ENCODE results near the gene LUZP2. TPM values are rescaled to one million over a fixed set of nuclear protein-coding genes. Genes with fewer than 3 reads are reported as not detected.

LUZP2 gene
- polyA plus RNA-seq, 1 experiment, result 1.6 TPM

DNA sequence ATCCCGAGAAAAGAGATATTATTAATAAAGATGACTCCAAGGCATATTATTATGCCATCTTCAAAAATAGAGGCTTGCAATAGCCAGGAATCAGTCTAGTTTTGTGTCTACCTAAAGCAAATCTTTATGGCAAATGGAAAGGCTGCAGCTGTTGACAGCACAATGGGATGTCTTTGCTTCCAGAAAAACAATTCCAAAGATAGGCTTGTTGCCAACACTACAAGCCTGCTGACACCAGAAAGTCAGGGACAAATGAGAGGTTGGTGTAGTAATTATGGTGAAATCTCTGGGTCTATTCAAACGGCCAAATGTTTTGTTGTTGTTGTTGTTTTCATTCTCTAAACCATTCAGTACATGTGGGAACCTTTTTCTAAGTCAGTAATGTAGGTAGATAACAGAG is 101.8 kb downstream of the LUZP2 start:
- Histone ChIP-seq H3K27ac (ENCODE audit: low read depth, low read length) (no peak overlapping the region), H3K4me3 (ENCODE audit: low read depth, low read length) (no peak overlapping the region), H3K9me3 (ENCODE audit: control insufficient read depth, insufficient read depth, low read length) (no peaks in the 10 kb centered on the region), H3K27me3 (ENCODE audit: control insufficient read depth, insufficient read depth, low read length) (no peaks in the 10 kb centered on the region)
- CTCF ChIA-PET, result no interaction called here
- no peak for DNase-seq (ENCODE audit: low read depth, low spot score)
- TF ChIP-seq, protein P1, sequence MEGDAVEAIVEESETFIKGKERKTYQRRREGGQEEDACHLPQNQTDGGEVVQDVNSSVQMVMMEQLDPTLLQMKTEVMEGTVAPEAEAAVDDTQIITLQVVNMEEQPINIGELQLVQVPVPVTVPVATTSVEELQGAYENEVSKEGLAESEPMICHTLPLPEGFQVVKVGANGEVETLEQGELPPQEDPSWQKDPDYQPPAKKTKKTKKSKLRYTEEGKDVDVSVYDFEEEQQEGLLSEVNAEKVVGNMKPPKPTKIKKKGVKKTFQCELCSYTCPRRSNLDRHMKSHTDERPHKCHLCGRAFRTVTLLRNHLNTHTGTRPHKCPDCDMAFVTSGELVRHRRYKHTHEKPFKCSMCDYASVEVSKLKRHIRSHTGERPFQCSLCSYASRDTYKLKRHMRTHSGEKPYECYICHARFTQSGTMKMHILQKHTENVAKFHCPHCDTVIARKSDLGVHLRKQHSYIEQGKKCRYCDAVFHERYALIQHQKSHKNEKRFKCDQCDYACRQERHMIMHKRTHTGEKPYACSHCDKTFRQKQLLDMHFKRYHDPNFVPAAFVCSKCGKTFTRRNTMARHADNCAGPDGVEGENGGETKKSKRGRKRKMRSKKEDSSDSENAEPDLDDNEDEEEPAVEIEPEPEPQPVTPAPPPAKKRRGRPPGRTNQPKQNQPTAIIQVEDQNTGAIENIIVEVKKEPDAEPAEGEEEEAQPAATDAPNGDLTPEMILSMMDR (IDR thresholded peaks at IDR 0.05; ENCODE audit: low read depth, low read length), result no peak
- POLR2A ChIA-PET, result no interaction called here

GRCh38 chr11:24609192-24610119 is 112.6 kb downstream of the LUZP2 start:
- no peak for DNase-seq (ENCODE audit: low read depth, low spot score)
- Histone ChIP-seq H3K9me3 (ENCODE audit: control insufficient read depth, insufficient read depth, low read length) (no peaks in the 10 kb centered on the region), H3K27ac (ENCODE audit: low read depth, low read length) (no peak overlapping the region), H3K4me3 (ENCODE audit: low read depth, low read length) (no peak overlapping the region), H3K27me3 (ENCODE audit: control insufficient read depth, insufficient read depth, low read length) (no peaks in the 10 kb centered on the region)
- POLR2A ChIA-PET, result no interaction called here
- TF ChIP-seq, protein P1 (IDR thresholded peaks at IDR 0.05; ENCODE audit: low read depth, low read length), result no peak
- CTCF ChIA-PET, result interaction anchor here (0.9 kb wide), 1 partner anchor 1733 kb away, joined by 3 read pairs; no protein-coding TSS in a partner anchor

DNA sequence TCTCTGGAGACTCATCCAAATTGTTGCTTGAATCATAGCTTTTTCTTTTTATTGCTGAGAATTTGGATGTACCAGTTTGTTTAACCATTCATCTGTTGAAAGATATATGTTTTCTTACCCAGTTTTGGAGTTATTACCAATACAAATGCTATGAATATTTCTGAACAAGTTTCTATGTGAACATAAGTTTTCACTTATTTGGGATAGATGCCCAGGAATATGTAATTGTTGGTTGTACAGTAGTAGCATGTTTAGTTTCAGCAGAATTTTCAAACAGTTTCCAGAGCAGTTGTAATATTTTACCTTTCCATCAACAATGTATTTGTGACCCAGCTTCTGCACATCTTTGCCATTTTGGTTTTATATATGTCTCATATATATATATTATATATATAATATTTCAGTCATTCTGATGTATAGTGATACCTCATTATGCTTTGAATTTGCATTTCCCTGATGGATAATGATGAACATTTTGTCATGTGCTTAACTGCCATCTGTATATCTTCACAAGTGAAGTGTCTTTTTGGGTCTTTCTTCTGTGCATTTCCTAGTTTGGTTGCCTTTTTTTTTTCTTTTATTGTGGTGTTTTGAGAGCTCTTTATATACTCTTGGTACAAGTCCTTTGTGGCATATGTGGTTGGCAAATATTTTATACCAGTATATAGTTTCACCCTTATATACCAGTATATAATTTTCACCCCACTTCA is 118.8 kb downstream of the LUZP2 start:
- TF ChIP-seq, protein P1 (IDR thresholded peaks at IDR 0.05; ENCODE audit: low read depth, low read length), result no peak
- Histone ChIP-seq H3K9me3 (ENCODE audit: control insufficient read depth, insufficient read depth, low read length) (no peaks in the 10 kb centered on the region), H3K4me3 (ENCODE audit: low read depth, low read length) (no peak overlapping the region), H3K27ac (ENCODE audit: low read depth, low read length) (no peak overlapping the region), H3K27me3 (ENCODE audit: control insufficient read depth, insufficient read depth, low read length) (no peaks in the 10 kb centered on the region)
- POLR2A ChIA-PET, result no interaction called here
- no peak for DNase-seq (ENCODE audit: low read depth, low spot score)
- CTCF ChIA-PET, result no interaction called here

GRCh38 chr11:24617856-24618255 is 121.0 kb downstream of the LUZP2 start:
- Histone ChIP-seq H3K27me3 (ENCODE audit: control insufficient read depth, insufficient read depth, low read length) (no peaks in the 10 kb centered on the region), H3K4me3 (ENCODE audit: low read depth, low read length) (no peak overlapping the region), H3K9me3 (ENCODE audit: control insufficient read depth, insufficient read depth, low read length) (no peaks in the 10 kb centered on the region), H3K27ac (ENCODE audit: low read depth, low read length) (no peak overlapping the region)
- ChIA-PET POLR2A (no interaction called here), CTCF (no interaction called here)
- DNase-seq (ENCODE audit: low read depth, low spot score), result no peak
- TF ChIP-seq, protein P1 (IDR thresholded peaks at IDR 0.05; ENCODE audit: low read depth, low read length), result no peak

- ChIA-PET POLR2A (no interaction called here), CTCF (no interaction called here)
- no peak overlapping the region for H3K4me3 ChIP-seq (ENCODE audit: low read depth, low read length)
- no peak overlapping the region for H3K27ac ChIP-seq (ENCODE audit: low read depth, low read length)
- DNase-seq (ENCODE audit: low read depth, low spot score), result no peak
- TF ChIP-seq, protein P1 (IDR thresholded peaks at IDR 0.05; ENCODE audit: low read depth, low read length), result no peak
- no peaks in the 10 kb centered on the region for H3K9me3 ChIP-seq (ENCODE audit: control insufficient read depth, insufficient read depth, low read length)
- H3K27me3 ChIP-seq (ENCODE audit: control insufficient read depth, insufficient read depth, low read length), result no peaks in the 10 kb centered on the region
These were observed 123.0 kb downstream of the LUZP2 start for GRCh38 chr11:24619900-24620299.

Data from AG04450 (cell line).